ENCODE results near the gene SLC29A4. TPM values are rescaled to one million over a fixed set of nuclear protein-coding genes. Genes with fewer than 3 reads are reported as not detected.
"Not testable (repeated sequence)": the region's sequence is repeated elsewhere in the genome, so short reads cannot be mapped to it uniquely, and the experiment has no call there.

The SLC29A4 gene
- total RNA-seq, 1 experiment from 2014 or later: 43.1 TPM

DNA sequence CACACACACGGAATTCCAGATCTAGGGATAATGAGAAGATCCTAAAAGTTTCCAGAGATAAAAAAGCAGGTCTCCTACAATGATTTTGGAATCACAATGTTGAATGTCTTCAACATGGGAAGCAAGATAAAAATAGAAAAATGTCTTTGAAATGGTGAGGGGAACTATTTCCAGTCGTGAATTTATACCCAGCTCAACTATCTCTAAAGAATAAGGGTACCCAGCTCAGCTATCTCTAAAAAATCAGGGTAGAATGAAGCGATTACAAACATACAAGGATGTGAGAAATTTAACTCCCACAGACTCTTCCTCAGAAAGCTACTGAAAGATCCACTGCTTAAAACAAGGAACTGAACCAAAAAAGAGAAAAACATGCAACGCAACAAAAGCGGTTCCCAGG, 35.9 kb downstream of the SLC29A4 start:
- not testable (repeated sequence) for H3K27me3 ChIP-seq; H3K9me3 ChIP-seq (replicated peaks); DNase-seq; H3K4me3 ChIP-seq; H3K4me1 ChIP-seq; H3K36me3 ChIP-seq; H3K27ac ChIP-seq

DNA sequence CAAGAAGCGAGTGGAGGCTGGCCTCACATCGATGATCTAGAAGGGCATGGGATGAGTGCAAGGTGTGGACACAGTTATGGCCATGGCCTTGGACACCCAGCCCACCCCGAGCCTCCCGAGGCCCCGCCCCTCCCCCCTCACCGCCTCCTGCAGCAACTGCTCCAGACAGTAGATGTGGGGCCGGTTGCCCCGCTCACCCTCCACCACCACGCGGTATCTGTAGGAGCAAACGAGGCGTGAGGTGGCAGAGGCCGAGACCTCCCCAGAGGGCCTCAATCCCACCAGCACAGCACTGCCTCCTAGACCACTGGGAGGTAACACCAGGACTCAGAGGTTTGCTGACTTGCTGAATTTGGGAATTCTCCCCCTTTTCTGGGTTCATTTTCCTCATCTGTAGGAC, 37.6 kb downstream of the SLC29A4 start:
- Histone ChIP-seq H3K27ac (no peak overlapping the region), H3K9me3 (replicated peaks) (peaks cover 6% of the 10 kb centered on the region), H3K36me3 (peaks cover 8% of the 10 kb centered on the region; the same call in 1 of the 2 replicates), H3K4me1 (no peaks in the 10 kb centered on the region), H3K4me3 (no peak overlapping the region), H3K27me3 (no peaks in the 10 kb centered on the region)
- DNase-seq: no peak

DNA sequence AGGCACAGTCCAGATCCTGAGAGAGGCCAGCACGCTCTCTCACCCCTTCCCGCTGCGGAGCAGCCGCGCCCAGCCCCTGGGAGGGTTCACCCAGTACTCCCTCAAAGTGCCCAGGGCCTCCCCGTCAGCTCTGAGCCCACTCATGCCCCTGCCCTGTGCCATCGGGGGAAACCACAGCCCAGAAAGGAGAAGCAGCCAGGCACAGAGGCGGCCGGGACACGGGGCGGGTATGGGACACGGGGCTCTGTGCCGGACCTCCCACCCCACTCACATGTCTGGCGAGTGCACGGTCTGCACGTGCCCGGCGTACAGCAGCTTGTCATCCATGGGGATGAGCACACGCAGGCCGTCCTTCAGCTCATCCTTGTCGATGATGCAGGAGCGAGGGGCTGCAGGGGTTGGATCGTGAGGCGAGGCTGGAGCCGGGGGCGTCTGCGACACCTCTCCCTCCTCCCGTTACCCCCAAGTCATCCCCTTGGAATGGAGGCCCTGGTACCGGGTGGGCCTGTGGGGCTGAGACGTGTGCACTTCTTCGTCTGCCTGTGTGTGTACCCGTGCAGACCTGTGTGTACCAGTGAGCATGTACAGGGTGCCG, 38.2 kb downstream of the SLC29A4 start:
- DNase-seq: no peak
- Histone ChIP-seq H3K27ac (no peak overlapping the region), H3K9me3 (replicated peaks) (peaks cover 6% of the 10 kb centered on the region), H3K4me3 (no peak overlapping the region), H3K36me3 (peaks cover 8% of the 10 kb centered on the region; the same call in 1 of the 2 replicates), H3K4me1 (no peaks in the 10 kb centered on the region), H3K27me3 (no peaks in the 10 kb centered on the region)

DNA sequence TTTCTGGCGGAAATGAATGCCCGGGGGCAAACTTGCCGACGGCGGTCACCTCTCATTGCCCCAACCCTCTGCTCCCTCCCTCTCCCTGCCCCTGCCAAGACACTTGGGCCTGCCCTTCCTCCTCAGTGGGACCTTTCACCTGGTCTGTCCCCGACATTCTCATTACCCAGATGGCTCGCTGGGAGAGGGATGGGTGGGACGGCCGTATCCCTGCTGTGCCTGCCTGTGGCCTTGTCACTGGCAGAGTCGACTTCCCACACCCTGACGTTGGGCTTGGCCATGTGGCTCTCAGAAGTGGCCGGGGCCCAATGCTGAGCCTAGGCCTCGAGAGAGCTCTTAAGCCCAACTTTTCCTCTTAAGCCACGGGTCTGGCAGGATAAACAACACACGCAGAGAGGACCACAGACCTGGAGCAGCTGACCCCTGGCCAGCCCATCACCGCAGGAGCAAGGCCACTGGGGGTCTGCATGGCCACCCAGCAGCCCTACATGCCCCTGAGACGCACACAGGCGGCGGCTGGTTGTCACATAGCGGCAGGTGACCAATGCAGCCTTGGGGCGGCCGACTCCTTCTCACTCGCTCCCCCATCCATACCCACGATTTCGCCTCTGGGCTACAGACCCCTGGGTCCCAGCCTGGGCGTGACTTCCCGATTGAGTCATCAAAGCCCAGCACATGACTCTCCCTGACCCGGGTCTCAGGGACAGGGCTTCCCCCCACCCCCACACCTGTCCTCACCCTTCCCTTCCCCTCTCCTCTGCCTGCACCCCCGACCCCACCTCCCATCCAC, 40.1 kb downstream of the SLC29A4 start:
- Histone ChIP-seq H3K4me3 (no peak overlapping the region), H3K36me3 (peaks cover 8% of the 10 kb centered on the region; the same call in 1 of the 2 replicates)

DNA sequence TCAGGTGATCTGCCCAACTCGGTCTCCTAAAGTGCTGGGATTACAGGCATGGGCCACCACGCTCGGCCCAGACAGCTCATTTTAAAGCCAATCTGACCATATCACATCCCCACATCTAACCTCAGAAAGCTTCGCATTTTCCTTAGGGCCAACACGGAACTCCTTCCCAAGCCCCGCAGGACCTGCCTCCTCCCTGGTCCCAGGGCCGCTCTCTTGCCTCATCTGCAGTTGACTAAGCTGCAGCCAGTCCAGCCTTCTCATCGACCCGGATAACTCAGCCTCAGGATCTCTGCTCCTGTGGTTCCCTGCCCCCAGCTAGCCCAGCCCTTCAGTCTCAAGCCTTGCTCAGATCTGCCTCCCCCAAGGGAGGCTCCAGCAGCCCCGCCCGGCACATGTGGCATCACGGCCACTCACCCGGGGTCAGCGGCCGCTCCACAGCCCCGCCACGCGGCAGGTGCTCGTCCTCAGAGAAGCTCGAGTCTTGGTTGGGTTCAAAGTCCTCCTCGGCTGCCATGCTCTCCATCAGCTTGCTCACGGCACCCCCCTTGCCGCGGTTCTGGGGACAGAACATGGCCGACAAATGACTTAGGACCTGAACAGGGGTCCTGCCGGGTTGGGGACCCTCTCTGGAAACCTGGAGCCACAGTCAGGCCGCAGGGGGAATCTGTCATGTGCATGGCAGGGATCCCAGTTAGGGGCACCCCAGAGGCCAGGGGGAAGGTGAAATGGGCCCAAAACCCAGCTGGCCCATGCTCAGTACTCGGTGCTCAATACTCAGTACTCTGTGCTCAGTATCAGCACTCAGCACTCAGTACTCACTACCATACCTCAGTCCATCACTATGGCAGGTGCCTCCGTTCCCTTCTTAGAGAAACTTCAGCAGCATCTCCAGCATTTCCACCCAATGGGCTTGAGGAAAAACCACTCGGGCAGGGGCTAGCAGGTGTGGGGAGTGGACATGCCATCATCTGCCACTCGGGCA, 41.3 kb downstream of the SLC29A4 start:
- not testable (repeated sequence) for H3K4me1 ChIP-seq; DNase-seq; H3K36me3 ChIP-seq; H3K27ac ChIP-seq; H3K27me3 ChIP-seq; H3K9me3 ChIP-seq (replicated peaks); H3K4me3 ChIP-seq

More for the DNA sequence above, 40.1 kb downstream of the SLC29A4 start:
- no peaks in the 10 kb centered on the region for H3K4me1 ChIP-seq
- no peak for DNase-seq
- H3K9me3 ChIP-seq (replicated peaks): peaks cover 6% of the 10 kb centered on the region
- no peaks in the 10 kb centered on the region for H3K27me3 ChIP-seq
- H3K27ac ChIP-seq: no peak overlapping the region

GRCh38 chr7:5324961-5325360, 42.2 kb downstream of the SLC29A4 start:
- Histone ChIP-seq H3K4me1 (no peaks in the 10 kb centered on the region), H3K4me3 (no peak overlapping the region), H3K27me3 (no peaks in the 10 kb centered on the region), H3K9me3 (replicated peaks) (no peaks in the 10 kb centered on the region), H3K36me3 (peaks cover 3% of the 10 kb centered on the region), H3K27ac (no peak overlapping the region)
- DNase-seq: no peak

- H3K27me3 ChIP-seq: no peaks in the 10 kb centered on the region
- H3K36me3 ChIP-seq: peaks cover 9% of the 10 kb centered on the region
- H3K9me3 ChIP-seq (replicated peaks): no peaks in the 10 kb centered on the region
- DNase-seq: no peak
- no peaks in the 10 kb centered on the region for H3K4me1 ChIP-seq
- no peak overlapping the region for H3K27ac ChIP-seq
- H3K4me3 ChIP-seq: no peak overlapping the region
Measured at GRCh38 chr7:5330288-5330687, 47.5 kb downstream of the SLC29A4 start.

GRCh38 chr7:5332579-5332978, 49.8 kb downstream of the SLC29A4 start:
- no peak for DNase-seq
- H3K36me3 ChIP-seq: peaks cover 24% of the 10 kb centered on the region
- no peak overlapping the region for H3K4me3 ChIP-seq
- H3K9me3 ChIP-seq (replicated peaks): no peaks in the 10 kb centered on the region; the same call in 1 of the 2 replicates
- no peaks in the 10 kb centered on the region for H3K4me1 ChIP-seq
- no peak overlapping the region for H3K27ac ChIP-seq
- H3K27me3 ChIP-seq: no peaks in the 10 kb centered on the region

DNA sequence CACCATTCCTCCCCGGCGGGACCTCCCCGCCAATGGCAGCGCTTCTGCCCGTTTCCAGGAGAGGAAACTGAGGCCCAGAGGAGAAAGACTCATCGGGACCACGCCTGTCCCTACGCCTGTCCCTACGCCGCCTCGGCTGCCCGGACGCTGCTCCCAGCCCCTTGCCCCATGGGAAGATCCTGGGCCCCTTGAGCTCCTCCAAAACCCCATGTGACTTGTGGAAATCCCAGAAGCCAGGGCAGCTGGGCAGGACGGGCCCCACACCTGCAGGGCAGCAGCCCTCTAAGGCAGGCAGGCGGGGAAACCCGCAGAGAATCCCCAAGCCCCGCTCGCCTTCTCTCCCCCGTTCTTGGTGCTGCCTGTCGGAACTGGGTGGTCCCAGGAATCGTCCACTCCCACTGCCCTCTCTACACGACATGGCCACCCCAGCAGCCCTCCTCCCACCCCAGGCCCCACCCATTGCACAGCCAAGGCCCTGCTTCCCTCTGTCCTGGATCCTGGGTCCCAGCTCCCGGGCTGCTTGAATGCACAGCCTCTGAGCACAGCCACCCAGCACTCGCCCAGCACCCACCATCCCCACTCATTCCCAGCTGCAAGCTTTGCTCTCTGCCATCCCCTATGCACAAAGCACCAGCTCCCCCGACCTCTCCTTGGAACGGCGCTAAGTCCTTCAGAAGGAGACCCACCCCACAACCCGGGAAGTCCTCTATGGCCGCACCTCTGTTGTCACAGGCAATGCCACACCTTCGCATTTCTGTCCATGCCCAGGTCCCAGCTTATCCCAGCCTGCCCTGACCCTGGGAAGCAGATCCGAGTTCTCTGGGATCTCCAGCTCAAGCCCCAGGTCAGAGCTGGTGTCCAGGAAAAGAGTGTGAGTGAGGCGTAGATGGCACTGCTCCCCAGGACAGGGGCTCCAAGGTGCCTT, 50.6 kb downstream of the SLC29A4 start:
- no peaks in the 10 kb centered on the region for H3K27me3 ChIP-seq
- no peak overlapping the region for H3K27ac ChIP-seq
- H3K4me3 ChIP-seq: no peak overlapping the region
- H3K4me1 ChIP-seq: no peaks in the 10 kb centered on the region
- peaks cover 27% of the 10 kb centered on the region for H3K36me3 ChIP-seq
- no peaks in the 10 kb centered on the region; the same call in 1 of the 2 replicates for H3K9me3 ChIP-seq (replicated peaks)
- DNase-seq: no peak

DNA sequence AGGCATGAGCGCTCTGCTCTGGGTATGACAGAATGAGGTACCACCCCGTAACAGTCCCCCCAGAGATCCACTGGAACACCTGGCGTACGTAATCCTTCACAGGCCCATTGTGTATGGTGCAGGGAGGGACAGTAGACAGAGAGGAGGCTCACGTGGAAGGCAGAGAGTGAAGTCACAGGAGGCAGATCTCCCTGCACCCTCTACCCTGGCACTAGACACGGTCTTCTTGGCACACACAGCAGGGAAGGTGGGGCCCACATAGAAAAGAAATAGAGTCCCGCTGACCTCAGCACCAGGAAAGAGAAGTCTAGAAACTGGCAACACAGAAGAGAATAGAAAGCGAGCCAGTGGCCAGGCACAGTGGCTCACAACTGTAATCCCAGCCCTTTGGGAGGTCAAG, 51.9 kb downstream of the SLC29A4 start:
- Histone ChIP-seq H3K27ac (no peak overlapping the region), H3K9me3 (replicated peaks) (no peaks in the 10 kb centered on the region; the same call in 1 of the 2 replicates), H3K4me1 (no peaks in the 10 kb centered on the region), H3K36me3 (peaks cover 33% of the 10 kb centered on the region), H3K4me3 (no peak overlapping the region), H3K27me3 (no peaks in the 10 kb centered on the region)
- no peak for DNase-seq

DNA sequence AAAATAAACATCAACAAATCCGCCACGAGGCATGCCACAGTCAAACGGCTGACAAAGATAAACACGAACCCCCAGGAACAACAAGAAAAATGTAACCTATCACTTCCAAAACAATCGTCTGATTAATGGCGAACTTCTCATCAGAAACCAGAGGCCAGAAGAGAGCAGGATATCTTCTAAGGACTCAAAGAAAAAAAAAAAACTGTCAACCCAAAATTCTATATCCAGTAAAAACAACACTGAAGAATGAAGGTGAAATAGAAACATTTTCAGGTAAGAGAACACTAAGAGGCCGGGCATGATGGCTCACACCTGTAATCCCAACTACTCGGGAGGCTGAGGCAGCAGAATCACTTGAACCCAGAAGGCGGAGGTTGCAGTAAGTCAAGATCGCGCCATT, 54.3 kb downstream of the SLC29A4 start:
- Histone ChIP-seq H3K4me3 (no peak overlapping the region), H3K27ac (no peak overlapping the region), H3K27me3 (no peaks in the 10 kb centered on the region), H3K9me3 (replicated peaks) (no peaks in the 10 kb centered on the region; the same call in 1 of the 2 replicates), H3K4me1 (no peaks in the 10 kb centered on the region), H3K36me3 (peaks cover 30% of the 10 kb centered on the region)
- no peak for DNase-seq

GRCh38 chr7:5339955-5340354, 57.2 kb downstream of the SLC29A4 start:
- H3K27me3 ChIP-seq: no peaks in the 10 kb centered on the region
- H3K27ac ChIP-seq: no peak overlapping the region
- no peak overlapping the region for H3K4me3 ChIP-seq
- no peaks in the 10 kb centered on the region for H3K4me1 ChIP-seq
- H3K36me3 ChIP-seq: peaks cover 56% of the 10 kb centered on the region
- peaks cover 14% of the 10 kb centered on the region for H3K9me3 ChIP-seq (replicated peaks)
- no peak for DNase-seq

DNA sequence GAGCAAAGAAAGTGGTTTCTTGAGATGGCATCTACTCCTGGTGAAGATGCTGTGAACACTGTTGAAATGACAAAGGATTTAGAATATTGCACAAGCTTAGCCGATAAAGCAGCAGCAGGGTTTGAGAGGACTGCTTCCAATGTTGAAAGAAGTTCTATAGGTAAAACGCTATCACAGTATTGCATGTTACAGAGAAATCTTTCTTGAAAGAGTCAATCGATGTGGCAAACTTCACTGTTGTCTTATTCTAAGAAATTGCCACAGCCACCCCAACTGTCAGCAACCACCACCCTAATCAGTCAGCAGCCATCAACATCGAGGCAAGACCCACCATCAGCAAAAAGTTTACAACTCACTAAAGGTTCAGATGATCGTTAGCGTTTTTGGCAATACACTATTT, 59.9 kb downstream of the SLC29A4 start:
- Histone ChIP-seq H3K36me3 (peaks cover 45% of the 10 kb centered on the region), H3K4me1 (no peaks in the 10 kb centered on the region)

GRCh38 chr7:5343884-5344283, 61.1 kb downstream of the SLC29A4 start:
- no peak for DNase-seq
- no peak overlapping the region for H3K27ac ChIP-seq
- no peak overlapping the region for H3K4me3 ChIP-seq
- peaks cover 42% of the 10 kb centered on the region for H3K36me3 ChIP-seq
- no peaks in the 10 kb centered on the region for H3K27me3 ChIP-seq
- H3K9me3 ChIP-seq (replicated peaks): peaks cover 14% of the 10 kb centered on the region; the same call in 1 of the 2 replicates
- no peaks in the 10 kb centered on the region for H3K4me1 ChIP-seq

More for the DNA sequence above, 59.9 kb downstream of the SLC29A4 start:
- no peak overlapping the region for H3K4me3 ChIP-seq
- peaks cover 14% of the 10 kb centered on the region for H3K9me3 ChIP-seq (replicated peaks)
- DNase-seq: no peak
- H3K27me3 ChIP-seq: no peaks in the 10 kb centered on the region
- no peak overlapping the region for H3K27ac ChIP-seq

All from SJCRH30 (cell line).